CD4-positive, alpha-beta T cell treated with Interleukin-12 subunit alpha and Interleukin-12 subunit beta, for 1 hour (primary cell): ENCODE measurements around the gene MT1F.
"Not testable (repeated sequence)": the region's sequence is repeated elsewhere in the genome, so short reads cannot be mapped to it uniquely, and the experiment has no call there.

Experiments used
- DNase-seq: peaks from one replicate; pipeline ENCODE4 v3.0.0-alpha.2; 2020

The MT1F gene

GRCh38 chr16:56657555-56658326, at the start of gene MT1F:
TSS of gene MT1F (plus strand) at chr16:56657959. CDS start at chr16:56658059, 100 bp downstream.
- DNase-seq = peak; percentile 69

- DNase-seq = peak; percentile 87
These were observed 49.5 kb upstream of the MT1F start, which contains the start of gene MT2A for GRCh38 chr16:56608043-56608875. TSS of gene MT2A (plus strand) at chr16:56608584. CDS start at chr16:56608656, 72 bp downstream.

GRCh38 chr16:56608876-56609462, 48.8 kb upstream of the MT1F start:
- DNase-seq = no peak

GRCh38 chr16:56609463-56609921, 48.3 kb upstream of the MT1F start:
- DNase-seq = peak; percentile 75

GRCh38 chr16:56610017-56610608, 47.6 kb upstream of the MT1F start:
- peak; percentile 66 for DNase-seq

- DNase-seq = no peak
These were observed 47.1 kb upstream of the MT1F start for GRCh38 chr16:56610609-56611111.

- DNase-seq = no peak
These were observed 46.4 kb upstream of the MT1F start for GRCh38 chr16:56611281-56611833.

- no peak for DNase-seq
These were observed 44.1 kb upstream of the MT1F start for GRCh38 chr16:56613706-56614105.

GRCh38 chr16:56614549-56614991, 43.2 kb upstream of the MT1F start:
- DNase-seq = no peak

- DNase-seq = no peak
These were observed 42.4 kb upstream of the MT1F start for GRCh38 chr16:56615353-56615752.

- DNase-seq = no peak
These were observed 41.0 kb upstream of the MT1F start for GRCh38 chr16:56616608-56617211.

- peak; percentile 38 for DNase-seq
These were observed 40.3 kb upstream of the MT1F start for GRCh38 chr16:56617212-56618085.

- no peak for DNase-seq
These were observed 39.6 kb upstream of the MT1F start for GRCh38 chr16:56618138-56618537.

- DNase-seq = no peak
These were observed 37.3 kb upstream of the MT1F start for GRCh38 chr16:56620339-56620897.

- not testable (repeated sequence) for DNase-seq
These were observed 35.9 kb upstream of the MT1F start for GRCh38 chr16:56621665-56622445.

- not testable (repeated sequence) for DNase-seq
These were observed 34.6 kb upstream of the MT1F start for GRCh38 chr16:56623184-56623583.

- no peak for DNase-seq
These were observed 34.1 kb upstream of the MT1F start for GRCh38 chr16:56623637-56624036.

- DNase-seq = peak; percentile 22
These were observed 32.4 kb upstream of the MT1F start, which contains the start of gene MT1E for GRCh38 chr16:56625140-56625942. TSS of gene MT1E (plus strand) at chr16:56625781. CDS start at chr16:56625852, 71 bp downstream.
